Measurements from ENCODE around the gene BACH1. TPM values are rescaled to one million over a fixed set of nuclear protein-coding genes. Genes with fewer than 3 reads are reported as not detected.
"Not testable (repeated sequence)": the region's sequence is repeated elsewhere in the genome, so short reads cannot be mapped to it uniquely, and the experiment has no call there.

The BACH1 gene
- total RNA-seq, 1 experiment from 2014 or later, result 20.0 TPM

DNA sequence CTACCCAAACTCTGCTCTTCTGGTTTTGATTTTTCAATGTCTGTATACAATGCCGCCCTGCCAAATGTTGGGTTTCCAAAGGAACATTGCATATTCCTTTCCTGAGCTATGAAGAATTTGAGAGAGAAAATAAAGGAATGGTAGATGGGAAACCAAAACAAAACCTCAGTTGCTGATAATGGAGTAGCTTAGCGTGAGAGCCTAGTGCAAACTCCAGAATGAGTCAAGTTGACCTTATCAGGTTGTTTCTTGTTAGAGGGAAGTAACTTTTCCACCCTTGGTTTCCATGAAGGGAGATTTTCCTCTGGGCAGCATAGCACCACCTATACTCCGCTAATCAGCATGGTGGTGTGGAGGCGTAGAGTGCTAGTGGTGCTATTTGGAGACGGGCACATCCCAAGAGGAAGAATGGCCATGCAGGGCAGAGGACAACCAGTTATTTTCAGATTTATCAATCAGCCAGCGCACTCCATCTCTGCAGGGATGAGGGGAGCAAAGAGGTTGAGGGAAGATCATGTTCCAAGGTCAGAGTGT is 51.6 kb downstream of the BACH1 start:
- no peaks in the 10 kb centered on the region for H3K36me3 ChIP-seq (ENCODE audit: control insufficient read depth, insufficient read depth, low read length)
- no peaks in the 10 kb centered on the region for H3K9me3 ChIP-seq (ENCODE audit: control insufficient read depth, insufficient read depth, low read depth, low read length)
- H3K27ac ChIP-seq (ENCODE audit: low read length), result no peak overlapping the region
- DNase-seq (ENCODE audit: low read depth, low spot score) (no peak), ATAC-seq (no peak)
- no peaks in the 10 kb centered on the region for H3K4me1 ChIP-seq (ENCODE audit: control insufficient read depth, insufficient read depth, low read length)
- no TSS peak for BruUV-seq (replicated peaks)
- in situ Hi-C loops (cut with HindIII; ENCODE audit: low pct_unique_long_range_greater_than_20kb, low sequenced_read_pairs), result no loop called here
- CTCF ChIA-PET, result no interaction called here
- no peak for TF ChIP-seq SIN3A (IDR thresholded peaks at IDR 0.05; ENCODE audit: borderline replicate concordance, insufficient read depth, low read depth, low read length)
- TF ChIP-seq, protein P1, sequence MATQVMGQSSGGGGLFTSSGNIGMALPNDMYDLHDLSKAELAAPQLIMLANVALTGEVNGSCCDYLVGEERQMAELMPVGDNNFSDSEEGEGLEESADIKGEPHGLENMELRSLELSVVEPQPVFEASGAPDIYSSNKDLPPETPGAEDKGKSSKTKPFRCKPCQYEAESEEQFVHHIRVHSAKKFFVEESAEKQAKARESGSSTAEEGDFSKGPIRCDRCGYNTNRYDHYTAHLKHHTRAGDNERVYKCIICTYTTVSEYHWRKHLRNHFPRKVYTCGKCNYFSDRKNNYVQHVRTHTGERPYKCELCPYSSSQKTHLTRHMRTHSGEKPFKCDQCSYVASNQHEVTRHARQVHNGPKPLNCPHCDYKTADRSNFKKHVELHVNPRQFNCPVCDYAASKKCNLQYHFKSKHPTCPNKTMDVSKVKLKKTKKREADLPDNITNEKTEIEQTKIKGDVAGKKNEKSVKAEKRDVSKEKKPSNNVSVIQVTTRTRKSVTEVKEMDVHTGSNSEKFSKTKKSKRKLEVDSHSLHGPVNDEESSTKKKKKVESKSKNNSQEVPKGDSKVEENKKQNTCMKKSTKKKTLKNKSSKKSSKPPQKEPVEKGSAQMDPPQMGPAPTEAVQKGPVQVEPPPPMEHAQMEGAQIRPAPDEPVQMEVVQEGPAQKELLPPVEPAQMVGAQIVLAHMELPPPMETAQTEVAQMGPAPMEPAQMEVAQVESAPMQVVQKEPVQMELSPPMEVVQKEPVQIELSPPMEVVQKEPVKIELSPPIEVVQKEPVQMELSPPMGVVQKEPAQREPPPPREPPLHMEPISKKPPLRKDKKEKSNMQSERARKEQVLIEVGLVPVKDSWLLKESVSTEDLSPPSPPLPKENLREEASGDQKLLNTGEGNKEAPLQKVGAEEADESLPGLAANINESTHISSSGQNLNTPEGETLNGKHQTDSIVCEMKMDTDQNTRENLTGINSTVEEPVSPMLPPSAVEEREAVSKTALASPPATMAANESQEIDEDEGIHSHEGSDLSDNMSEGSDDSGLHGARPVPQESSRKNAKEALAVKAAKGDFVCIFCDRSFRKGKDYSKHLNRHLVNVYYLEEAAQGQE (IDR thresholded peaks at IDR 0.05; ENCODE audit: insufficient read depth in 1 of 2, low read depth in 2 of 2, low read length in 1 of 2), result no peak
- TF ChIP-seq TCF7L2 (IDR thresholded peaks at IDR 0.05; ENCODE audit: low read depth, low read length), result no peak
- no peak for TF ChIP-seq POLR2AphosphoS5 (IDR thresholded peaks at IDR 0.05; ENCODE audit: low read depth, low read length)
- TF ChIP-seq, protein P2, sequence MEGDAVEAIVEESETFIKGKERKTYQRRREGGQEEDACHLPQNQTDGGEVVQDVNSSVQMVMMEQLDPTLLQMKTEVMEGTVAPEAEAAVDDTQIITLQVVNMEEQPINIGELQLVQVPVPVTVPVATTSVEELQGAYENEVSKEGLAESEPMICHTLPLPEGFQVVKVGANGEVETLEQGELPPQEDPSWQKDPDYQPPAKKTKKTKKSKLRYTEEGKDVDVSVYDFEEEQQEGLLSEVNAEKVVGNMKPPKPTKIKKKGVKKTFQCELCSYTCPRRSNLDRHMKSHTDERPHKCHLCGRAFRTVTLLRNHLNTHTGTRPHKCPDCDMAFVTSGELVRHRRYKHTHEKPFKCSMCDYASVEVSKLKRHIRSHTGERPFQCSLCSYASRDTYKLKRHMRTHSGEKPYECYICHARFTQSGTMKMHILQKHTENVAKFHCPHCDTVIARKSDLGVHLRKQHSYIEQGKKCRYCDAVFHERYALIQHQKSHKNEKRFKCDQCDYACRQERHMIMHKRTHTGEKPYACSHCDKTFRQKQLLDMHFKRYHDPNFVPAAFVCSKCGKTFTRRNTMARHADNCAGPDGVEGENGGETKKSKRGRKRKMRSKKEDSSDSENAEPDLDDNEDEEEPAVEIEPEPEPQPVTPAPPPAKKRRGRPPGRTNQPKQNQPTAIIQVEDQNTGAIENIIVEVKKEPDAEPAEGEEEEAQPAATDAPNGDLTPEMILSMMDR (IDR thresholded peaks at IDR 0.05), result no peak
- no peaks in the 10 kb centered on the region for H3K27me3 ChIP-seq (ENCODE audit: control insufficient read depth, insufficient read depth, low read length)
- intact Hi-C loops (cut with micrococcal nuclease; ENCODE audit: unreplicated experiment), result loop anchor here (5.0 kb wide), 1 partner anchor 278 kb away; the partner anchor contains the start of gene CCT8
- POLR2A ChIA-PET, result no interaction called here
- no peak overlapping the region for H3K4me3 ChIP-seq (ENCODE audit: low read depth in 2 of 2, low read length in 2 of 2)

DNA sequence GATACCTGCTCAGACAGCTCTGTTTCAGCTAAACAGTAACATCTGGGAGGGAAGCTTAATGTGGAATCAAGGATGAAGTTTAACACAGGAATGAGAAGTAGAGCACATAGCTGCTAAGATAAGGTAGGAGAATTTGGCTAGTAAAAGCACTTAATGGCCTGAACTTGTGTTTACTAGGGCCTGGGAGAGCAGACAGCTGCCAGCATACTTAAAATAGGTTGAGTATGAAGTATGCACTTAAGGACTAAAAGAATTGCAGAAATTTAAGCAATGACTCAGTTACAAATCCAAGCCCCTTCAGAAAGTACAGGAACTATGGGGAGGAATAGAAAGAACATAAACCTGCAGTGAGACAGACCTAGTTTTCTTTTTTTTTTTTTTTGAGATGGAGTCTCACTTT is 53.0 kb downstream of the BACH1 start:
- no peaks in the 10 kb centered on the region for H3K27me3 ChIP-seq (ENCODE audit: control insufficient read depth, insufficient read depth, low read length)
- no peaks in the 10 kb centered on the region for H3K4me1 ChIP-seq (ENCODE audit: control insufficient read depth, insufficient read depth, low read length)
- no peak for TF ChIP-seq POLR2AphosphoS5 (IDR thresholded peaks at IDR 0.05; ENCODE audit: low read depth, low read length)
- TF ChIP-seq SIN3A (IDR thresholded peaks at IDR 0.05; ENCODE audit: borderline replicate concordance, insufficient read depth, low read depth, low read length), result no peak
- TF ChIP-seq, protein P1 (IDR thresholded peaks at IDR 0.05; ENCODE audit: insufficient read depth in 1 of 2, low read depth in 2 of 2, low read length in 1 of 2), result no peak
- no peak for TF ChIP-seq TCF7L2 (IDR thresholded peaks at IDR 0.05; ENCODE audit: low read depth, low read length)
- TF ChIP-seq, protein P2 (IDR thresholded peaks at IDR 0.05), result no peak
- H3K4me3 ChIP-seq (ENCODE audit: low read depth in 2 of 2, low read length in 2 of 2), result no peak overlapping the region
- POLR2A ChIA-PET, result no interaction called here
- no peak for DNase-seq (ENCODE audit: low read depth, low spot score)
- in situ Hi-C loops (cut with HindIII; ENCODE audit: low pct_unique_long_range_greater_than_20kb, low sequenced_read_pairs) (no loop called here), intact Hi-C loops (cut with micrococcal nuclease; ENCODE audit: unreplicated experiment) (loop anchor here (5.0 kb wide), 1 partner anchor 279 kb away; the partner anchor contains the start of gene CCT8)
- no peaks in the 10 kb centered on the region for H3K9me3 ChIP-seq (ENCODE audit: control insufficient read depth, insufficient read depth, low read depth, low read length)
- no peak overlapping the region for H3K27ac ChIP-seq (ENCODE audit: low read length)
- no peaks in the 10 kb centered on the region for H3K36me3 ChIP-seq (ENCODE audit: control insufficient read depth, insufficient read depth, low read length)
- no peak for ATAC-seq
- CTCF ChIA-PET, result no interaction called here
- BruUV-seq (replicated peaks), result no TSS peak

DNA sequence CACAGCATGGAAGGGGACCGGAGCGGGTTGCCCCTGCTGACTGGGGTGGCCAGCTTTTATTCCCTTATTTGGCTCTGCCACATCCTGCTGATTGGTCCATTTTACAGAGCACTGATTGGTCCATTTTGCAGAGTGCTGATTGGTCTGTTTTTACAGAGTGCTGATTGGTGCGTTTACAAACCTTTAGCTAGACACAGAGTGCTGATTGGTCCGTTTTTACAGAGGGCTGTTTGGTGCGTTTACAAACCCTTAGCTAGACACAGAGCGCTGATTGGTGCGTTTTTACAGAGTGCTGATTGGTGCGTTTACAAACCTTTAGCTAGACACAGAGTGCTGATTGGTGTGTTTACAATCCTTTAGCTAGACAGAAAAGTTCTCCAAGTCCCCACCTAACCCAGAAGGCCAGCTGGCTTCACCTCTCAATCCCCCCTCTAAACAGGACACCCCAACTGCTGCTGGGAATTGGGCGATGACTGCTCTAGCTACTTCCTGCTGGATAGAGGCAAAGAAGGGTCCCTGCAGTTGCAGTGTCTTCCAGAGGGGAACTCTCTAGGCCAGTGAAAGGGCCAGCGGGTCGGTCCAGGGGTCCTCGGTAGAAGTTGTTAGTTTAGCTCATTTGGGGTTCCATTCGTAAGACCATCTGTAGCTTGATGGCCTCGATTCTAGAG is 56.5 kb downstream of the BACH1 start:
- BruUV-seq (replicated peaks); H3K36me3 ChIP-seq (ENCODE audit: control insufficient read depth, insufficient read depth, low read length); H3K9me3 ChIP-seq (ENCODE audit: control insufficient read depth, insufficient read depth, low read depth, low read length); H3K27me3 ChIP-seq (ENCODE audit: control insufficient read depth, insufficient read depth, low read length); POLR2A ChIA-PET; H3K4me1 ChIP-seq (ENCODE audit: control insufficient read depth, insufficient read depth, low read length); H3K4me3 ChIP-seq (ENCODE audit: low read depth in 2 of 2, low read length in 2 of 2); ATAC-seq; H3K27ac ChIP-seq (ENCODE audit: low read length); intact Hi-C loops (cut with micrococcal nuclease; ENCODE audit: unreplicated experiment); DNase-seq (ENCODE audit: low read depth, low spot score); CTCF ChIA-PET; in situ Hi-C loops (cut with HindIII; ENCODE audit: low pct_unique_long_range_greater_than_20kb, low sequenced_read_pairs): not testable (repeated sequence)
